SIG-M5 treated with dmso at 0.1 percent for 504 hours (cell line): ENCODE results near the gene DCUN1D5.
"Not testable (repeated sequence)": the region's sequence is repeated elsewhere in the genome, so short reads cannot be mapped to it uniquely, and the experiment has no call there.

ENCODE experiments used
- DNase-seq: peaks from one replicate; lab custom pipeline; 2025; ENCODE audit not compliant: unreplicated experiment; lab: John Stamatoyannopoulos, UW

Gene DCUN1D5

DNA sequence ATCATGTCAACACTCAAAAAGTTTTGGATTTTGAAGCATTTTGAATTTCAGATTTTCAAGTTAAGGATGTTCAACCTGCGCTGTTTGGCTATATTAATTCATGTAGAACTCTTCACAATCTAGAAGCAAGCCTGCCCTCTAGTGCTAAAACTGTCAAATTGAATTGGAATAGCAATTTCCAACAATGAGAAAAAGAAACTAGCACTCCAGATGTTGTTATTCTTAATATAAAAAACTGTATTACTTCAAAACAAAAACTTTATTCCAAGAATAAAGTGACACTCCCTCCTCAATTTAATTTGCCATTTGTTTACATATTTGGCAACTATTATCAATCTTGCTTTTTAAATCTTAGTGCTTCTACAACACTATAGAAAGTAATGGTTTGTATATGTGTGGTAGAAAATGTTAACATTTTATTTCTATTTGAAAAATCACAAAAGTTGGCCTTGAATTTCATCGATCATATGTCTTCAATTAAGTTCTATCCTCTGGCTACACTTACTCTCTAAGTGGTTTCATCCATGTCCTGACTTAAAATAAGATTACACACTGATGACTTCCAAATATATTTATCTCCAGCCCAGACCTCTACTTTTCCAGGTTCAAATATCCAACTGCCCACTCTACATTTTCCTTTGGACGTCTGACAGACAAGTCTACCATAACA lies 36.6 kb downstream of the DCUN1D5 start:
- DNase-seq: peak; percentile 18

DNA sequence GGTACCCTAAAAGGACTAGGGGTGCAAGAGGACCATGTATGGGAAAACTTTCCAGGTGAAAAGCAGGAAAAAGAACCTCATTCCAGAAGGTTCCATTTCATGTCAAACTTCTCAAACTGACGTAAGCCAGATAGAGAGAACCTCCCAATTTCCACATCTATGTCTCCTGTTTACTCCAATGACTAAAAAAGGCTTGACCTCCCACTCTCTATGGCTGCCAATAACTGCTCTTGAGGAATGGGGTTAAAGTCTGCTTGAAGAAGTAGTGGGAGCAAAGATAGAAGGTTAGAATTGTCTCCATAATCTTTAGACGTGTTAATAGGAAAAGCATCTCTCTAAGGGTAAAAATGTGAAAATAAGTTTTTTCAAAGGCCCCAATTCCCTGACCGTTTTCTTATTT lies 38.0 kb downstream of the DCUN1D5 start:
- no peak for DNase-seq

DNA sequence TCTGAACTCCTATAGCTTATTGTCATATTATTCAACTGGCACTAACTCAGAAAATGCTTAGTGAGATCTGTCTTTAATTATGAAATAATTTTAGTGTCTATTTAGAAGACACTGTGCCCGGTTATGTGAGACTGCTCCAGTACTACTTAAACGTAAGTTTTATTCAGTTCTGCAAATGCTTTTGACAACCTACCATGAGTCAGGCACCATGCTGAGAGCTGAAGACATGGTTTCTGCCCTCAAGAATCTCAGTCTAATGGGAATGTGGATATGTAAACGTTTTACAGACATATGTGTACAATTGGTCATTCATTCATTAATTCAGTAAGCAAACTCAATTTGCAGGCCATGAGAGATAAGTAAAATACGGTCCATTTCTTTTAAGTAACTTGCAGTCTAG lies 40.0 kb downstream of the DCUN1D5 start:
- DNase-seq: no peak

DNA sequence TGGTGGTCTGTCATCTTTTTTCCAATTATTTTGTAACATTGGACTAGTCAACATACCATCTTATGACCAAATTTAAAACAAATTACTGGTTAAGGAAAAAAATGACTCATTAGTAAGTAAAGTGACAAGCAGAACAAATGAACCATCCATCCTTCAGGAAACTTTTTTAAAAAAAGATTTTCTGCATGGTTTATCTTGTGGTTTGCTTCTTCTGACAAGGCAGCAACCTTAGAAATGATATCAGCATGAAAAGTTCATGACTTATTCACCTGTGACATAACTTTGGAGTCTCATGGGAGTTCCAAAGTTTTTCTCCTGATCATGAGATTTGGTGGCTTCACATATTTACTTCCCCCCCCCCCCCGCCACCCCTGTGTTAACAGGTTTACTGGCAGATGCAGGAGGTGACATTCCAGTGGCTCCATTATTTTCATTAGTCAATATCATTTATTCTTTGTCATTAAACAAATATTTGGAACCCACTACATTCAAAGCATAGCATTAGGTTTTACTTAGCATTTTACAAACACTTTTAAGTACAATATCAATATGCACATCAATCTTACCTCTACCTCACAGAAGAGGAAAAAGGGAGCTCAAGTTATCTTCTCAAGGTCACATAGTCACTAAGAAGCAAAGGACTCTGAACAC lies 40.7 kb downstream of the DCUN1D5 start:
- DNase-seq: no peak

DNA sequence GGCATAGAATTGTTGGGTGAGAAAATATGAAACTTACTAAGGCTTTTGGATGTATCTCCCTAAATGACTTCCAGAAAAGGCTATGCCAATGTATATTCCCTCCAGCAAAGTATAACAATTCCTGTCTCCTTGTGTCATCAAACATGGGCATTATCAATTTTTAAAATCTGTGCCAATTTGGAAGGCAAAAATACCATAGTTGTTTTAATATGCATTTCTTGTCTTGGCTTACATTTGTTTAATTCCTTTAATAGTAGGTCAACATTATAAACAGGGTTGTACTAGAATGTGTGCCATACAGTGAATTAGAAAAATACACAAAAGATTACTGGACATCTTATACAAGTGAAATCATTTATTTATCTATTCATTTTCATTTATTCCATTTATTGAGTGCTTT lies 41.6 kb downstream of the DCUN1D5 start:
- DNase-seq: no peak

DNA sequence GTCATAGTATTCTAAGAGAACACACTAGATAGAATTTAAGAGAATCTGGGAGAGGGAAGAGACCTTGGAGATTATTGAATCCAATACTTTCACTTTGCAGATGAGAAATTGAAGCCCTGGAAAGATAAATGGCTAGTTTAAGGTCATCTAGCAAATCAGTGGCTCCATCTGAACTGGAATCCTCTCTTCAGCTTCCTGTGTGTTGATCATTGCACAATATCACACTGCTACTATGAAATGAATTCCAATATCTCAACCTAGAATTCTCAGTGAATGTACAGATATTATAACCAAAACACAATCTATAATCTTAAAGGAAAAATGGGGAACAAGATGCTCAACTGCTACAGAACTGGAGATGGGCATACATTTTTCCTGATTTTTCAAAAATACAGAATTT lies 44.1 kb downstream of the DCUN1D5 start:
- no peak for DNase-seq

DNA sequence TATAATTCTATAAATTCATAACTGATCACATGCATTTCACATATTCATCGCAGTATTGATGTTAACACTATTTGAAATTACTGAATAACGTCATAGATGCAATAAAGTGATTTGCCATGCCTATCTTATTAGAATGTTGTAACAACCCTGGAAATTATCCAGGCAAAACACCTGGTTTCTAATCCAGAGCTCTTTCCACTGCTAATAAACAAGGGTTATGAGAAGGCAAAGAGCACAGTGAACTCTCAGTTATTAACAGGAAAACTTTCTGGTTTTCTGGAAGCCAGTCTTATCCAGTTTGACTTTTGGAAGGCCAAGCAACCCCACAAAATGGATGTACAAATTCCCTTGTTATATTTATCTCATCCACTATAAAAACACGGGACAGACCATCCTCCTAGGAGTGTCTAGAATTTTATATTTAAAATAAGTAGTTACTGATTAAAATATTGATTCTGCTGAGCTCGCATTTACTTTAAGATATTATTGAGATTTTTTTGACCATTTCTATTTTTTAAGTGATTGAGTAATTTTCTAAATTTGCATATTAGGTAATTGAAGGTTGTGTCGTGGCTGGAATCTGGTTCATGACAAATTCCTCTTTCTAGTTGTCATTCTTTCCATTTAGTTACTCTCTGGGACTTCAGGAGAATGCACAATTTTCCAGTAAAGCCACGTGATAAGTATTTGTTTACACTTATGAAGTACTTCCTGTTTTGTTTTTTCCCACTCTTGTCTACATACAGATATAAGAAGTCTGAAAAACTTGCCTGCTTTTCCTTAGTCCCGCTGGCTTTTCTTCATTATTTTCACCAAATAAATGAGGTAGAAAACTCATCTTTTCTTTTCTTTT lies 47.9 kb downstream of the DCUN1D5 start:
- no peak for DNase-seq

DNA sequence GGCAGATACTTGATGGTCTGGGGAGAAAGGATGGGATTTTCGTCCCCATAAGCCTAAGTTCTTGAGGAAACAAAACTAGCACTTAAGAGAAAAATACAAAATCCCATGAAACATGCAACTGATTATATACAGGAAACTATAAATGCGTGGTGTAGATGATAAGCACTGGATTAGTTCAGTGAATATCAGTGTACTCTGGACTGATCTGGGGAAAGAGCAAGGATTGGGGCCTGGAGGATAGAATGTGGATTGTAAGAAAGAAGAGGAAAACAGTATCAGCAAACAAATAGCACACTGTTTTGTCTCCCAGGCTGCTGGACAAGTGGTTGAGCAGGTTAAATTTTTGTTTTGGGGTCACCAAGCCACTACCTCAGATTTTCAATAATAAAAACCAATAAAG lies 49.8 kb downstream of the DCUN1D5 start:
- no peak for DNase-seq

DNA sequence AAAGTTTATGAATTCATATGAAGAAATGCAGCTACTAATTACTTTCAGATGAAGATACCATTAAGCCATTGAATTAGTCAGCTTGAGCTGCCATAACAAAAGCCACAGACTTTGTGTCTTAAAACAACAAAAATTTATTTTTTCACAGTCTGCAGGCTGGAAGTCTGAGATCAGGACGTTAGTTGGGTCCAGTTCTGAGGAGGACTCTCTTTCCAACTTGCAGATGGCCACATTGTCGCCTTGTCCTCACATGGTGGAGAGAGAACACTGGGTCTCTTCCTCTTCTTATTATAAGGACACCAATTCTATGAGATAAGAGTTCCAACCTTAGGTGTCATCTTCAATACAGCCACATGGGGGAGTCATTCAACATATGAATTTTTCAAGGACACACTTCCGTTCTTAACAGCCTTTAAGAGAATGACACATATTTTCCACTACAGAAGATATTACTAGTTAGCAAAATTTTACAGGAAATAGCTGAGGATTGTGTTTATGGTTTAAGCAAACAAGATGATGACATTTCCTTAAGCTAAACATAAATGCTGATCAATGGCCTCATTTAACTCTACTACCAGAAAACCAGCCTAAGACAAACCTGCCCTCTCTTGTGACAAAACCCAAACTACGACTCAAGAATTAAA lies 56.0 kb downstream of the DCUN1D5 start:
- peak; percentile 87 for DNase-seq

DNA sequence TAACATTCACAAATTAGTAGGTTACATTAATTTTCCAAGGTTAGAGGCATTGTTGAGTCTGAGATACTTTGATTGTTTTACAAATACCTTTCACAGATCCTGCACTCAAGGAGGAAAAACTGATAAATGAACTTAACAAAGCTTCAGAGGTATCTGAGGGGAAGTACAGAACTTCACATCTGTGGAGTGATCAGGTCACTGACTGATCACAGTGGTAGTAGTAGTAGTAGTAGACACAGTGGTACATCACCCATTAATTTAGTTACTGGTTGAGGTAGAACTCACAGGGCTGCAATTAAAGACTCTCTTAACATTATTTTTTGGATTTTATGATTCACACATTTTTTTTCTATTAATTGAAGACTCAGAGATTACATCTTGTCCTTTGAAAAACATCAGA lies 56.7 kb downstream of the DCUN1D5 start:
- no peak for DNase-seq

DNA sequence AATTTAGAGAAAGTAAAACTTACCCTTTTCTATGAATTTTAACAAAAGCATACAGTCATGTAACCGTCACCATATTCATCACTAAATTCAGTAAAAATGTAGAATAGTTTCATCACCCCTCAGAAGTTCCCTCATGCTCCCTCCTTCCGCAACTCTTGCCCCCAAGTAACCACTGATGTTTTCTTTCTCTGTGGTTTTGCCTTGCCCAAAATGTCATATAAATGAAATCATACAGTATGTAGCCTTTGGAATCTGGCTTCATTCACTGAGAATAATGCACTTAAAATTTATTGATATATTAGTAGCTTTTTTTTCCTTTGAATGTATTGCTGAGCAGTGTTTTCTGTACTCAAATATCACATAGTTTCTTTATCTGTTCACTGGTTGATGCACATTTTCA lies 60.1 kb downstream of the DCUN1D5 start:
- no peak for DNase-seq

DNA sequence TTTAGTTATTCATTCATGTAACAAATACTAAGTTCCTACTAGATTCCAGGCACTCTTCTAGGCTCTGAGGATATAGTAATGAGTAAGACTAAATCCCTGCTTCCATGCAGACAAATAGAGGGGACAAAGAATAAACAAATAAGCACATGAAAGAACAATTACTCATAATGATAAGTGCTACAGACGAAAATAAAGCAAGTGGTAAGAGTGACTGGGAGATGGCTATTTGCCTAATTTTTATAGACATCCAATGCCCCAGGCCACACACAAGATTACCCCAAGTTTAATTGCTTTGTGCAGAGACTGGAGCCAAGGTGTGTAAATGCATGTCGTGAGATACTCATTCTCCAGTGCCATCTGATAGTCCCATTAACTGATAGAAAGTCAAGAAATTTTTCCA lies 62.6 kb downstream of the DCUN1D5 start:
- DNase-seq: no peak

DNA sequence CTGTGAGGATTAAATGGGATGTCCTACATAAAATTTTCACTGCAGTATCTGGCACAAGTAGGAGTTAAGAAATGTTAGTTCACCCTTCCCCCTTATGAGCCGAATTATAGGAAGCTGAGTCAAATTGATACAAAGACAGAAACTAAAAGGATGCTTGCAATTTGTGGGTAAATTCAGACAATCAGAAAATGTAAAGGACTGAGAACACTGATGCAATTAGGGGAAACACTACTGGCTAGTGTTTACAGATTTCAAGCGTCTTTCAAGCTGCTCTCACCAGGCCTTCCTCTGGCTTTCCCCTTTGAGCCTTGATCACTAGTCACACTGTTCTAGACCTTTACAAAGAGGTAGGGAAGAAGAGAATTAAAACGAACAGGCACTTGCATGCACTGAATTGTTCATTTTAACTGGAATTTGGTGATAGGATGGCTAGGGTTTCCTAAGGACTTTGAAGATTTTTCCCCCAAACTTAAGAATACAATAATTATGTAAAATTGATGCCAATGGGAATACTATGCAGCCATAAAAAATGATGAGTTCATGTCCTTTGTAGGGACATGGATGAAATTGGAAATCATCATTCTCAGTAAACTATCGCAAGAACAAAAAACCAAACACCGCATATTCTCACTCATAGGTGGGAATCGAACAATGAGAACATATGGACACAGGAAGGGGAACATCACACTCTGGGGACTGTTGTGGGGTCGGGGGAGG lies 63.5 kb downstream of the DCUN1D5 start:
- not testable (repeated sequence) for DNase-seq

DNA sequence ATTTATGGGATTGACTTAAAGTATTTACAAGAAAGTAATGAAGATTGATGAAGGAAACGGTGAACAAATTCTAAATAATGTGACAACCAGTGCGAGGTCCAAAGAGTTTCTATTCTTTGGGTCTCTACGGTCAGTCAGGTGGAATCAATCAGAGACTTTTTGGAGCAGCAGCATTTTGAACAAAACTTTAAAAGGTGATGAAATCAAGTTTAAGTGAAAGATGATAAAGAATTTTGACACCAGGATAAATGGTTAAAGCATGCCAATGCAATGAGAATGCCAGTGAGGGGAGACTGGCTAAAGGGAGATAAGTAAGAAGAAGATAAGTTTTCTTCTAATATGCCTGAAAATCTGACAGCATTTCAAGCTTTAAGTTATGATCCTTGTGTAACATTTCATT lies 67.9 kb downstream of the DCUN1D5 start:
- no peak for DNase-seq

DNA sequence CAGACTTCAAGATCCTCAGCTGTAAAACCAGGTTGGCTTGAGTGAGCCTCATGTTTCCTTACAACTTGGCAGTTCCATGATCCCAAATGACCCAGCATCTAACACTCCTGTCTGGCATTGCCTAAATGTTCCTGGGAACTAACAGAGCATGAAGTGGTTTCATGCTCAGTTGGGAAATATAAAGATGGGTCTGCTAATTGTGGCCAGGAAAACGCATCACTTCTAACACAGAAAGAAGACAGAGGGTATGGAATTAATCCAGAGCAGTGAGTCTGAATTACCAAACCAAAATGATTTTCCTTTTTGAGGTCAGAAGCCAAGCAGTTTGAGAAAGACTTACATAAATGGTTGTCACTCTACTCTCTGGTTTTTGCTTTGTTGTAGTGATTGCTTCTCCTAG lies 75.9 kb downstream of the DCUN1D5 start:
- no peak for DNase-seq

DNA sequence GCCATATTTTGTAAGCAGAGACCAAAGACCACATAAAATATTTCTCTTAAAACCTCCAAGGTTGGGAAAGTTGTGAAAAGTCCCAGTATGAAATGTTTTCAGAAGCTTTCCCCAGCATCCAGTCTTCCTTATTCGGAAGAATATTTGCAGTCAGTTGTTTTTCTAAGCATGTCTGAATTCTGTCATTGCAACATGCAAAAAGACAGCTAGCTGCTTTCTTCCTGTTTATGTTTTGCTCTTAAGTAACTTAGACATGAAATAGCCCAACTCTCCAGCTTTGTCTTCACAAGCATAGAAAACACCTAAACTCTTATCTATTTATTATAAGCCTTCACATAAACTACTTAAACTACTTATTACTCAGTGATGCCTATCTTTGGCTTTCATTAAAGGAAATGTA lies 78.5 kb downstream of the DCUN1D5 start:
- DNase-seq: no peak
